ENCODE measurements around the gene MRPS18A. TPM values are rescaled to one million over a fixed set of nuclear protein-coding genes. Genes with fewer than 3 reads are reported as not detected.

MRPS18A gene
- total and polyA plus RNA-seq, 2 donors (not counting 3 experiments of a cell fraction or from before 2014, with no cell fraction given), result 39.8 to 83.8 TPM

GRCh38 chr6:43713643-43714310 lies 26.2 kb upstream of the MRPS18A start:
- TF ChIP-seq POLR2A (IDR thresholded peaks at IDR 0.05; ENCODE audit: low read depth, low read length) (no peak), FOS (IDR thresholded peaks at IDR 0.05; ENCODE audit: borderline replicate concordance, insufficient read depth, low read length) (no peak), POLR2AphosphoS5 (IDR thresholded peaks at IDR 0.05; ENCODE audit: insufficient read depth, low read depth, low read length) (no peak), EZH2 (IDR thresholded peaks at IDR 0.05; ENCODE audit: borderline replicate concordance, low read depth, low read length, severe bottlenecking) (no peak), JUN (IDR thresholded peaks at IDR 0.05; ENCODE audit: borderline replicate concordance, insufficient read depth, insufficient read length, low read depth) (no peak), GATA2 (IDR thresholded peaks at IDR 0.05; ENCODE audit: insufficient read depth, insufficient read length, low read depth, low read length) (no peak), MYC (IDR thresholded peaks at IDR 0.05; ENCODE audit: low read depth, low read length) (no peak), MAX (IDR thresholded peaks at IDR 0.05; ENCODE audit: insufficient read depth, insufficient read length) (no peak), CTCF (IDR thresholded peaks at IDR 0.05; ENCODE audit: extremely low read depth in 1 of 2, insufficient read depth in 1 of 2, low read depth in 1 of 2, low read length in 2 of 2) (no peak)
- ChIA-PET CTCF (interaction anchor here (1.2 to 6.2 kb wide), 3 partner anchors 11 to 56 kb away, joined by 3 to 33 read pairs (median 3); partner anchors contain the start of gene VEGFA), POLR2A (no interaction called here)
- FAIRE-seq, result no peak
- Histone ChIP-seq H3K4me3 (replicated peaks in 1 of 3; ENCODE audit: insufficient read depth in 1 of 3, low read depth in 1 of 3, low read length in 3 of 3) (no peak overlapping the region), H3K79me2 (ENCODE audit: control insufficient read depth, insufficient read depth, low read length) (no peaks in the 10 kb centered on the region), H3K9me3 (replicated peaks; ENCODE audit: control insufficient read depth, insufficient read depth, low read length) (no peaks in the 10 kb centered on the region), H3K4me2 (ENCODE audit: insufficient read depth, low read length) (no peak overlapping the region), H4K20me1 (replicated peaks; ENCODE audit: control insufficient read depth, extremely low read depth, insufficient read depth, low read length) (no peaks in the 10 kb centered on the region), H3K9ac (replicated peaks; ENCODE audit: extremely low read depth, insufficient read depth, low read length) (no peak overlapping the region), H3K27me3 (ENCODE audit: control insufficient read depth in 2 of 2, insufficient read depth in 2 of 2, low read length in 2 of 2) (no peaks in the 10 kb centered on the region), H3K27ac (ENCODE audit: insufficient read depth, low read depth, low read length) (no peak overlapping the region), H3K9me1 (replicated peaks; ENCODE audit: control insufficient read depth, extremely low read depth, insufficient read depth, low read length) (no peaks in the 10 kb centered on the region), H2AFZ (ENCODE audit: low read depth, low read length) (no peak overlapping the region), H3K36me3 (ENCODE audit: control insufficient read depth in 2 of 2, extremely low read depth in 1 of 2, insufficient read depth in 2 of 2, low read length in 2 of 2) (no peaks in the 10 kb centered on the region), H3K4me1 (ENCODE audit: control insufficient read depth, extremely low read depth, insufficient read depth, low read length) (peaks cover 16% of the 10 kb centered on the region)
- no peak for DNase-seq (ENCODE audit: low read depth, low spot score)
- no TSS peak for BruUV-seq (replicated peaks)
- intact Hi-C loops (cut with micrococcal nuclease), result no loop called here
- dilution Hi-C loops (cut with MboI; ENCODE audit: extremely low pct_ligation_motif_present, low sequenced_read_pairs), result no loop called here
